Activated naive CD4-positive, alpha-beta T cell treated with anti-CD3 and anti-CD28 coated beads, Interleukin-2, amount 10 ng/mL, durations not matched to agents 5 hours and 36 hours (primary cell): ENCODE data around the gene NDUFA1. TPM values are rescaled to one million over a fixed set of nuclear protein-coding genes. Genes with fewer than 3 reads are reported as not detected.

Source experiments
- total RNA-seq, 2 experiments: library from RNA; stranded (reverse); gene quantifications; one replicate each; pipeline ENCODE4 v1.2.3, GENCODE V29; 2021

Gene NDUFA1
- total RNA-seq: 100 to 1,000 TPM in 1 of 2 experiments, 10 to 100 TPM in 1; 96.6 to 103 TPM

GRCh38 chrX:119871599-119872395 is at the start of gene NDUFA1, which contains the start of gene RNF113A:
Gene NDUFA1, plus strand, starts transcription at chrX:119871832. Its CDS starts 80 bp downstream, at chrX:119871912.
Gene RNF113A, minus strand, starts transcription at chrX:119871733. Its CDS starts 120 bp downstream, at chrX:119871613.

GRCh38 chrX:119852382-119853353 is 19.0 kb upstream of the NDUFA1 start, which contains the start of gene UPF3B:
Gene UPF3B, minus strand, starts transcription at chrX:119852963. Its CDS starts 35 bp downstream, at chrX:119852928.

GRCh38 chrX:119895843-119896326 is 24.3 kb downstream of the NDUFA1 start, which contains the start of gene AKAP14:
Gene AKAP14, plus strand, starts transcription at chrX:119895893. Its CDS starts 7,331 bp downstream, at chrX:119903224.

Other genes with a start within 250 kb of the NDUFA1 start
- 100 to 1,000 TPM; 255 to 261 TPM for gene SEPTIN6, start 178.7 kb upstream of the NDUFA1 start, total RNA-seq
- 1 to 10 TPM; 2.1 to 2.4 TPM for gene SOWAHD, start 113.2 kb upstream of the NDUFA1 start, total RNA-seq
- gene RPL39, start 80.2 kb upstream of the NDUFA1 start, total RNA-seq: 1,000 to 10,000 TPM; 2,741 to 2,796 TPM
- 10 to 100 TPM in 1 of 2 experiments, 1 to 10 TPM in 1; 9.2 to 11.9 TPM for gene UPF3B, start 18.9 kb upstream of the NDUFA1 start, total RNA-seq
- gene RNF113A, start 99 bp upstream of the NDUFA1 start, total RNA-seq: 10 to 100 TPM; 34.5 to 35.8 TPM
- not detected for gene AKAP14, start 24.1 kb downstream of the NDUFA1 start, total RNA-seq
- 1 to 10 TPM; 8.9 to 9.1 TPM for gene NKAP, start 71.9 kb downstream of the NDUFA1 start, total RNA-seq
- gene RHOXF2B, start 205.9 kb downstream of the NDUFA1 start, total RNA-seq: not detected
- gene RHOXF1, start 244.1 kb downstream of the NDUFA1 start, total RNA-seq: under 1 TPM; 0.53 to 0.55 TPM